DMS79 (cell line): ENCODE results near the gene HECW1.

Experiments
- DNase-seq: peaks from one replicate; lab custom pipeline; 2025; lab: John Stamatoyannopoulos, UW

The HECW1 gene

DNA sequence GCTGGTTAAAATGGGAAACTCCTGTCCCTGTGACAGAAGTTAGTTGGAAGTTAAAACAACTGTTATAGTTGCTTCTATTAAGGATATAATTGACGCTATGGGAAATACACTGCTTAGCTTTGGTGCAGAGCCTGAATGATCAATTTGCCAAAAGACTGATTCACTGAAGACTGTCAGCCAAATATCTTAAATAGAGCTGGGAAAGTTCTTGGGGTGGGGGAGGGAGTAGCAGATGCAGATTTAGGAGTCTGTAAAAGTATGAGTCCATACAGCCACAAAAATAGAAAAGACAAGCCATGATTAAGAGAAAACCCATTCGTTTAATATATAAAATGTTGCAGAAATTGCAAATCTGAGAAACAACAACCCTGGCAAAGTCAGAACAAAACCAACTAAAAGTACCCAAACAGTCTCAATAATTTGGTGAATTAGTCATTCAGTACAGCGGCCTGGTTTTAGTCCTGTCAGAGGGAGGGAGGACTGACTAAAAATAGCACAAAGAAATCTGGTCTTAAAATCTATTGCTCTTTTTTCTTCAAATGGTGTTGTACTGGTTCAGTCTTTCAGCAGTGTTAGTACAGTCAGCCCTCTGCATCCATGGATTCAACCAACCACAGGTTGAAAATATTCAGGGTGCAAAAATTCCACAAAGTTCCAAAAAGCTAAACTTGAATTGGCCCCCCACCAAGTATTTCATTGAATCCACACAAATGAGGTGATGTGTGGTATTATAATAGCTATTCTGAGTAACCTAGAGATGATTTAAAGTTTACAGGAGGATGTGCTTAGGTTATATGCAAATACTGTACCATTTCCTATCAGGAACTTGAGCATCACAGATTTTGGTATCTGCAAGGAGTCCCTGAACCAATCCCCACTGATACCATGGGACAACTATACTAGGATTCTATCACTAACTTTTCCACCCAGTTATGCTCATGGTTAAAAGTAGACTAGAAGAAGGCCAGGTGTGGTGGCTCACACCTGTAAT lies 500.4 kb downstream of the HECW1 start:
- no peak for DNase-seq
